DMS 273 (cell line): ENCODE results near the gene LAT.
"Not testable (repeated sequence)": the region's sequence is repeated elsewhere in the genome, so short reads cannot be mapped to it uniquely, and the experiment has no call there.

Experiments used
- DNase-seq: peaks from one replicate; lab custom pipeline; 2025; ENCODE audit not compliant: unreplicated experiment; lab: John Stamatoyannopoulos, UW

Gene LAT

DNA sequence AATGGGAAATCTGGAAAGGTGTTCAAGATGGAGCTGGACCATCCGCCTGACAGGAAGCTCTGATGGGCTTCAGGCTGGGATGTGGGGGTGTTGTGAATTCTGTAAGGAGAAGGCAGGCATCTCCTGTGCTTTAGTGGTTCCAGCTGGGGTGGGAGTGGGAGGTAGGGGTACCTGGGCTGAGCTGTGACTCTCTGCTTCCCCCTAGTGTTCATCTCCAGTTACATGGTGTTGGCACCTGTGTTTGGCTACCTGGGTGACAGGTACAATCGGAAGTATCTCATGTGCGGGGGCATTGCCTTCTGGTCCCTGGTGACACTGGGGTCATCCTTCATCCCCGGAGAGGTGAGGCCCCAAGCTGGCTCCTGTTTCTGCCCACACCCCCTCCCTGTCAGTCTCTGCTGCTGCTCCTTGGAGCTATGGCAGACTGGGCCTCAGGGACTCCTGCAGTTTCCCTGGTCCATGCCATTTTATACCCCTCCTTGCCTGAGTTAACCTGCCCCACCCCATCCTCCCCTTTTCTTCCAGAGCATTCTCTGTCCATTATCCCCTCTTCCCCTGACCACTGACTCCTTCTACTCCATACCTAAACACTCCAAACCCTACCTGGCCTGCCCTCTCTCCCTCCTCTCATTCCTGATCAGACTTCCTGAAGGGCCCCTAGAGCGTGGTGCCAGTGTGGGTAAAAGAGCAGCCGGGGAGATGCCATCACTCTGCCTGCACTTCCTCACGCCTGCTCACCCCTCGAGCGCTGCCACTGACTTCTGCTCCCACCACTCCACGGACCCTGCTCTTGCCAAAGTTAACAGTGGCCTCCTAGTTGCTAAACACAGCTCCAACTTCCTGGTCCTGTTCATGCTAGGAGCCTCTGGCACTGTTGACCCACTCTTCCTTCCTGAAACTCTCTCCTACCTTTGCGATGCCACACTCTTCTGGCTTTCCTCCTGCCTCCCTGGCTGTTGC, 6.9 kb upstream of the LAT start:
- peak; percentile 27 for DNase-seq

GRCh38 chr16:28980330-28980729, 4.5 kb upstream of the LAT start:
- not testable (repeated sequence) for DNase-seq

GRCh38 chr16:28980929-28981328, 3.9 kb upstream of the LAT start:
- DNase-seq, result no peak

DNA sequence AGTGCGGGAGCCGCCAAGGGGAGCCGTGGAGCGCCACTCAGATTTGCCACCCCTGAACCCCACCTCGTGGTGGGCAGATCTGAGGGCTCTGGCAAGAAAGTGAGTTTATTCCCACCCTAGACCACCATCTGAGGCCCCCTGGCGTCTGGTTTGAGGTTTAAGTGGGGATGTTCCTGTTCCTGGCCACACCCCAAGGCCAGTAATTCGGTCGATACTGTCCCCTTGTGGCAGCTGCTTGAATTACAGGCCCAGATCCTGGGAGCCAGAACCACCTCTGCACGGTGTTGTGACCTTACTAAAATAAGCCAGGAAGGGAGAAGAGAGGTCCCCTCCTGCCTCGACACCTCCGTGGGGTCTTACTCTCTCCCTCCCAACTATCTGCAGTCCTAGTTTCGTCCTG, 3.3 kb upstream of the LAT start:
- peak; percentile 68 for DNase-seq

- DNase-seq, result no peak
Observed at GRCh38 chr16:28982418-28982817, 2.4 kb upstream of the LAT start.

DNA sequence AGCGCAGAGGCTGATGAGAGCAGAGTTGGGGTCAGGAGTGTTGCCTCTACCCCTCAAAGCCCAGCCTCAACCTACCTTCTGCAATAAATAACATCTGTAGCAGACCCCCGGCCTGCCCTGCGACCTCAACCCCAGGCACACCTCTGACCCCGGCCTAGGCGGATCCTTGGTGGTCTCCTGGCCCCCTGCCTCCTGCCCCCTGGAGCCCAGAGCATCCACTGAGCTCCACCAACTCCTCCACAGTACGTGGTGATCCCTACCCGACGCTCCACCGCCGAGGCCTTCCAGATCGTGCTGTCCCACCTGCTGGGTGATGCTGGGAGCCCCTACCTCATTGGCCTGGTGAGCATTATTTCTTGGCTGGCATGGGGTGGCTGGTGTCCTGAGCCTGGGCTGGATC, 1.9 kb upstream of the LAT start:
- DNase-seq, result no peak

DNA sequence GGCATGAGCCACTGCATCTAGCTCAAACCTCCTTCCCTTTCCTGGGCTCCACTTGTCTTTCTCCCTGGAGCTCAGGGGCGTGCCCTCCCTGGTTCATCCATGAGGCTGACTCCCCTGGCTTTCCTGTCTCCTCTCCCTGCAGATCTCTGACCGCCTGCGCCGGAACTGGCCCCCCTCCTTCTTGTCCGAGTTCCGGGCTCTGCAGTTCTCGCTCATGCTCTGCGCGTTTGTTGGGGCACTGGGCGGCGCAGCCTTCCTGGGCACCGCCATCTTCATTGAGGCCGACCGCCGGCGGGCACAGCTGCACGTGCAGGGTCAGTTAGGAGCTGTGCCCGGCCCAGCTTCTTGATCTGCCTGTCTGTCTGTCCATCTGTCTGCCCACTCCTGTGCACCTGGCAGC, 1.2 kb upstream of the LAT start:
- no peak for DNase-seq

DNA sequence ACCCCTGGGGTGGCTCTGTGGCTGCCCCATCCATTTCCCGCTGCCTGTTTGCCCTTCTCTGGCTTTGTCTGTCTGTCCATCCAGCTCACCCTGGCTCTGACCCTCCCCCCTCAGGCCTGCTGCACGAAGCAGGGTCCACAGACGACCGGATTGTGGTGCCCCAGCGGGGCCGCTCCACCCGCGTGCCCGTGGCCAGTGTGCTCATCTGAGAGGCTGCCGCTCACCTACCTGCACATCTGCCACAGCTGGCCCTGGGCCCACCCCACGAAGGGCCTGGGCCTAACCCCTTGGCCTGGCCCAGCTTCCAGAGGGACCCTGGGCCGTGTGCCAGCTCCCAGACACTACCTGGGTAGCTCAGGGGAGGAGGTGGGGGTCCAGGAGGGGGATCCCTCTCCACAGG, 761 bp upstream of the LAT start:
- DNase-seq, result no peak

- DNase-seq, result no peak
Observed at GRCh38 chr16:28985211-28986041, 574 bp downstream of the LAT start.

GRCh38 chr16:28986046-28986445, 1.2 kb downstream of the LAT start:
- DNase-seq, result no peak

DNA sequence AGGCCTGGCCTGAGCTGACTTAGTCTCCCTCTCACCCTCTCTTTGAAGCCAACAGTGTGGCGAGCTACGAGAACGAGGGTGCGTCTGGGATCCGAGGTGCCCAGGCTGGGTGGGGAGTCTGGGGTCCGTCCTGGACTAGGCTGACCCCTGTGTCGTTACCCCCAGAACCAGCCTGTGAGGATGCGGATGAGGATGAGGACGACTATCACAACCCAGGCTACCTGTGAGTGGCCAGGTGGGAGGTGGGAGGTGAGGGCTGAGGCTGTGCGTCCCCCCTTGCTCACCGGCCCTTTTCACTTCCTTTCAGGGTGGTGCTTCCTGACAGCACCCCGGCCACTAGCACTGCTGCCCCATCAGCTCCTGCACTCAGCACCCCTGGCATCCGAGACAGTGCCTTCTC, 1.6 kb downstream of the LAT start:
- DNase-seq, result no peak

- no peak for DNase-seq
Observed at GRCh38 chr16:28987170-28987853, 2.5 kb downstream of the LAT start.

- DNase-seq, result no peak
Observed at GRCh38 chr16:28989363-28989762, 4.5 kb downstream of the LAT start.

GRCh38 chr16:28990375-28991040, 5.7 kb downstream of the LAT start:
- DNase-seq, result no peak

DNA sequence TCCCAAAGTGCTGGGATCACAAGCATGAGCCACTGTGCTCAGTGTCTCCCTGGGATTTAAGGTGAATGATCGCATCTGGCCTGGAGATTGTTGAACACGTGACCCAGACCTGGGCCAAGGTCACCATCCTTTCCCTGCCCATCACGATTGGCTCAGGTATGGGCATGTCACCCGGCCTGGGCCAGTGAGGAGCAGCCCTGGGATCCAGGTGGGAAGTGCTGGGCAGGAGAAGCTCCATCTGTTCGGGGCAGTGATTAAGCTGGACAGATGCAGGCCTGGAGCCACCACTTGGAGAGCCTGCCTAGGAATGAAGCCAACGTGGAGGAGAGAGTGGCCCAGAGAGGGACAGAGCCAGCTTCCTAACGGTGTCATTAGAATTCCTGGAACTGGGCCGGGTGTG, 6.8 kb downstream of the LAT start:
- DNase-seq, result peak; percentile 33

GRCh38 chr16:28992496-28992895, 7.6 kb downstream of the LAT start:
- no peak for DNase-seq

DNA sequence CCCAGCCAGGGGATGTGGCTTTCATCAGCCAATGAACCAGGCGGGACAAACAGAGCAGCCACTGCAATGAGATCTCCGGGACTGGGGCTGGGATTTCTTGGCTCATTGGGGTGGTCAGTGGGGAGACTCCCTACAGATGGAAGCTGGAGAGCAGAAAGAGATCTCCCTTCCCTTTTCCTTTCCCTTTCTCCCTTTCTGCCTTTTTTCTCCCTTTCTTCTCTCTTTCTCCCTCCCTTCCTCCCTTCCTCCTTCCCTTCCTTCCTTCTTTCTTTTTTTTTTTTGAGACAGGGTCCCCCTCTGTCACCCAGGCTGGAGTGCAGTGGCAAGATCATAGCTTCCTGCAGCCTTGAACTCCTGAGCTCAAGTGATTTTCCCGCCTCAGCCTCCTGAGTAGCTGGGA, 14.0 kb downstream of the LAT start:
- no peak for DNase-seq

GRCh38 chr16:28999577-28999976, 14.7 kb downstream of the LAT start:
- DNase-seq, result no peak

DNA sequence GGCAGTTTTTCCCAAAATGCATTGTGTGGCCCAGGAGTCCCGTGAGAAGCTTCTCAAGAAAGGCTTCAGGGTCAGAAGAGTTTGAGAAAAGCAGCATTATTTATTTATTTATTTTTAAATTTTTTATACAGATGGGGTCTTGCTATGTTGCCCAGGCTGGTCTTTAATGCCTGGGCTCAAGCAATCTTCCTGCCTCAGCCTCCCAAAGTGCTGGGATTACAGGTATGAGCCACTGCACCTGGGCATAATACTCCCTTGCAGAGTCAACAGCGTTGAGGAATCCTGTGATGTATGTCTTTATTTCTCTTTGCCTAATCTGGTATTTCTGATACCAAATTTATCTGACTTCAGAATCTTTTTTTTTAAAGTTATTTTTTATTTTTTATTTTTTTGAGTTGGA, 15.2 kb downstream of the LAT start:
- DNase-seq, result no peak

DNA sequence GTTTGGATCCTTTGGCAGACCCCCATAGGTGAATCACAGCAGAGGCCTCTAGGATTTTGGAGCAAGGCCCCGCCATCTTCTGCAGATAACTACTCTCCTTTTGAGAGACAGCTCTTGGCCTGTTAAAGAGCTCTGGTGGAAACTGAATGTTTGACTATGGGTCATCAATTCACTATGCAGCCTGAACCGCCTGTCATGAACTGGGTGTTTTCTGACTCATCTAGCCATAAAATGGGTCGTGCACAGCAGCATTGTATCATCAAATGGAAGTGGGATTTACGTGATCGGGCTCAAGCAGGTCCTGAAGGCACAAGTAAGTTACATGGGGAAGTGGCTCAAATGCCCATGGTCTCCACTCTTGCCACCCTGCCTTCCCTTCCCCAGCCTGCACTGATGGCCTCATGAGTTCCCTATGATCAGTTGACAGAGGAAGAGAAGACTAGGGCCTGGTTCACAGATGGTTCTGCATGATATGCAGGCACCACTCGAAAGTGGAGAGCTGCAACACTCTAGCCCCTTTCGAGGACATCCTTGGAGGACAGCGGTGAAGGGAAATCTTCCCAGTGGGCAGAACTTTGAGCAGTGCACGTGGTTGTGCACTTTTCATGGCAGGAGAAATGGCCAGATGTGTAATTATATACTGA, 19.8 kb downstream of the LAT start:
- DNase-seq, result not testable (repeated sequence)
